Liver (tissue), 9 donors: ENCODE data around the gene ASAP2. TPM values are rescaled to one million over a fixed set of nuclear protein-coding genes. Genes with fewer than 3 reads are reported as not detected.

Experiments
- DNase-seq: peaks from one replicate; pipeline ENCODE4 v3.0.0-alpha.2; 2017; ENCODE audit warnings: low spot score
- H3K27ac ChIP-seq, 2 donors: one replicate each; pipeline ENCODE4 v1.7.0; 2013; ENCODE audit warnings: inconsistent platforms in 2 of 2, low read length in 2 of 2, control low read depth in 1 of 2, low read depth in 1 of 2, mild to moderate bottlenecking in 1 of 2
- H3K27me3 ChIP-seq, 4 donors: one replicate each; pipeline versions ENCODE4 v1.6.1 to v1.7.0; 2013; ENCODE audit warnings: low read length in 3 of 4, inconsistent platforms in 1 of 4, mild to moderate bottlenecking in 1 of 4, moderate library complexity in 1 of 4; ENCODE audit not compliant: control insufficient read depth in 4 of 4, insufficient read depth in 4 of 4
- H3K36me3 ChIP-seq, 4 donors: one replicate each; pipeline versions ENCODE4 v1.6.1 to v1.7.0; 2013; ENCODE audit warnings: low read length in 3 of 4, mild to moderate bottlenecking in 3 of 4, low read depth in 1 of 4, moderate library complexity in 1 of 4; ENCODE audit not compliant: control insufficient read depth in 4 of 4, insufficient read depth in 3 of 4
- H3K4me1 ChIP-seq, 4 donors: one replicate each; pipeline versions ENCODE4 v1.6.1 to v1.7.0; 2013; ENCODE audit warnings: low read length in 3 of 4, mild to moderate bottlenecking in 3 of 4, moderate library complexity in 1 of 4; ENCODE audit not compliant: control insufficient read depth in 4 of 4, insufficient read depth in 4 of 4
- H3K4me3 ChIP-seq, 3 donors: one replicate each; pipeline versions ENCODE4 v1.6.1 to v1.7.0; 2013; ENCODE audit warnings: low read length in 3 of 3, control low read depth in 1 of 3, low read depth in 1 of 3, mild to moderate bottlenecking in 1 of 3
- H3K9ac ChIP-seq, 2 donors: one replicate each; pipeline ENCODE4 v1.7.0; 2013; ENCODE audit warnings: low read length in 2 of 2, mild to moderate bottlenecking in 2 of 2, moderate library complexity in 2 of 2, control low read depth in 1 of 2, low read depth in 1 of 2
- H3K9me3 ChIP-seq, 4 donors: one replicate each; pipeline versions ENCODE4 v1.6.1 to v1.7.0; 2013; ENCODE audit warnings: low read length in 3 of 4; ENCODE audit not compliant: control insufficient read depth in 4 of 4
- FOXA2 ChIP-seq: IDR thresholded peaks from 2 replicates; pipeline ENCODE4 v1.6.1; 2016; ENCODE audit warnings: antibody characterized with exemption
- GABPA ChIP-seq, 2 donors: IDR thresholded peaks in 1 of 2; conservative IDR thresholded peaks in 1 of 2; 2 replicates each; pipeline ENCODE4 v1.6.1; 2016; ENCODE audit warnings: antibody characterized with exemption in 2 of 2, mild to moderate bottlenecking in 1 of 2, moderate library complexity in 1 of 2
- NR2F2 ChIP-seq: IDR thresholded peaks from 2 replicates; pipeline ENCODE4 v1.6.1; 2016; ENCODE audit warnings: antibody characterized with exemption
- RAD21 ChIP-seq, 2 donors: IDR thresholded peaks; 2 replicates each; pipeline ENCODE4 v1.6.1; 2016; ENCODE audit warnings: antibody characterized with exemption in 2 of 2, mild to moderate bottlenecking in 2 of 2
- RXRA ChIP-seq, 2 donors: IDR thresholded peaks; 2 replicates each; pipeline ENCODE4 v1.6.1; 2017 to 2018; ENCODE audit warnings: antibody characterized with exemption in 2 of 2, mild to moderate bottlenecking in 1 of 2
- WGBS: extraction: QIAGEN DNeasy Blood & Tissue Kit; methylation state at CpG from one replicate; pipeline ENCODE4 v1.1.7; 2013; 5-methylcytosine and 5-hydroxymethylcytosine counted together
- polyA plus RNA-seq, 2 donors: library from polyadenylated mRNA; stranded (reverse) in 1 of 2; unstranded in 1 of 2; fragments of 200-250 nt in 1 of 2; fragments of >200 nt in 1 of 2; fragmentation: Nextera tagmentation in 1 of 2; extraction: Ambion mirVana in 1 of 2; gene quantifications; one replicate each; pipeline versions ENCODE4 v1.2.1 to v1.2.3, GENCODE V29; 2013 to 2015
- total RNA-seq, 2 donors: library from RNA; depleted of rRNA; stranded (reverse); fragments of >200 nt; gene quantifications; one replicate each; pipeline ENCODE4 v1.2.3, GENCODE V29; 2014
- TF ChIP-seq, protein P1 (sequence below): fragments of 150-350 bp; IDR thresholded peaks from 2 replicates; pipeline ENCODE4 v1.5.1; 2017; ENCODE audit warnings: improper control_type of control experiment, low read depth, low read length; ENCODE audit not compliant: missing input control
- TF ChIP-seq, protein P2 (sequence below): IDR thresholded peaks from 2 replicates; pipeline ENCODE4 v1.6.1; 2016; ENCODE audit warnings: antibody characterized with exemption, mild to moderate bottlenecking
- donor health status: healthy.
- donor health status: healthy.
- donor health status: healthy.
- donor health status: healthy.
- donor health status: healthy.

ASAP2 gene
- total RNA-seq (1 to 10 TPM; 3.5 to 5.9 TPM), polyA plus RNA-seq (1 to 10 TPM in 1 of 2 donors, under 1 TPM in 1; 0.36 to 1.6 TPM)

DNA sequence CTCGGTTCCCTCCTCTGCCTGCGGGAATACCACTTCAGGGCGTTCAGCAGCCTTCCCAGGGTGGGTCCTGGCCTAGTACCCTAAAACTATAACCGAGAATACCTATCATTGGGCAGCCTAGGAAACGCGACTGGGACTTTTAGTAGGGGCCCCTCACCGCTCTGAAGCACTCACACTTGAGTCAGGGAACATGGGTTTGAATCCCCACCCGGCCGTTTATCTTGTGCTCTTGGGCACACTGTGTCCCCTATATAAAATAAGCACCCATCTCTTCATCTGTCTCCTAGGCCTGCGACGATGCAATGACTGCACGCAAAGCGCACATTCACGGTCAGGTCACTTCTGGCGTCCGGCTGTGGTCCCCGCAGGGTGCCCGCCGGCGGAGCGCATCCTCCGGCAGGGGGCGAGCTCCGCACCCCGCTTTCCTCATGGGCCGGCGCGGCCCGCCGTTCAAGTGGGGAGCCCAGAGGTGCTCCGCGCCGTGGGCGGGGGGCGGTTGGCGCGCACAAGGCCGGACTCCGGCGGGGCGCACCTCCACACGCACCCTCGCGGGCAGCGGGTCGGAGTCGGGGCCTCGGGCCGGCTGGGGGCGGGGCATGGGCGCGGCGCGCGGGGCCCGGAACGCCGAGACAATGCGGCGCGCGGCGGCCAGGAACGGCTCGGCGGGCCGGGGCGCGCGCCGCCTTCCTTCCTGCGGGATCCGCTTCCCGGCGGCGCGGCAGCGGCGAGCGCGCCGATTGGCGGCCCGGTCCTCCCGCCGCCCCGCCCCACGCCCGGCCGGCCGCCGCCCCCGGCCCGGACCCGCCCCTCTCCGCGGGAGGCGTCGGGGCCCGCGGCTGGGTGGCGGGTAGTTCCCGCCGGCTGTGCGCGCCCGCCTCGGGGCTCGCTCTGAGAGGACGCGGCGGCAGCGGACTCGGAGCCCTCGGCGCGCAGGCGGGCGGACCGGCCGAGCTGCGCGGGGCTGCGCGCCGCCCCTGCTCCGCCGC lies at the start of gene ASAP2:
TSS of gene ASAP2 (plus strand) at position 850 of the 986 bp plus-strand sequence. CDS start 293 bp downstream, outside the sequence.
- Histone ChIP-seq H3K4me3 (peak within 1 kb of the TSS; percentile 54 to 96 (median 70)), H3K9ac (no peak within 1 kb of the TSS), H3K9me3 (no peaks in the 10 kb centered on the region), H3K27ac (peak within 1 kb of the TSS; percentile 25 to 63), H3K4me1 (peaks cover 7 to 25% (median 18%) of the 10 kb centered on the region in 4 donors), H3K36me3 (no peaks in the 10 kb centered on the region), H3K27me3 (peaks cover 0 to 2% (median 0%) of the 10 kb centered on the region in 4 donors)
- WGBS, result 3% methylated on average over 127 of the region's 128 CpGs
- TF ChIP-seq, protein P1, sequence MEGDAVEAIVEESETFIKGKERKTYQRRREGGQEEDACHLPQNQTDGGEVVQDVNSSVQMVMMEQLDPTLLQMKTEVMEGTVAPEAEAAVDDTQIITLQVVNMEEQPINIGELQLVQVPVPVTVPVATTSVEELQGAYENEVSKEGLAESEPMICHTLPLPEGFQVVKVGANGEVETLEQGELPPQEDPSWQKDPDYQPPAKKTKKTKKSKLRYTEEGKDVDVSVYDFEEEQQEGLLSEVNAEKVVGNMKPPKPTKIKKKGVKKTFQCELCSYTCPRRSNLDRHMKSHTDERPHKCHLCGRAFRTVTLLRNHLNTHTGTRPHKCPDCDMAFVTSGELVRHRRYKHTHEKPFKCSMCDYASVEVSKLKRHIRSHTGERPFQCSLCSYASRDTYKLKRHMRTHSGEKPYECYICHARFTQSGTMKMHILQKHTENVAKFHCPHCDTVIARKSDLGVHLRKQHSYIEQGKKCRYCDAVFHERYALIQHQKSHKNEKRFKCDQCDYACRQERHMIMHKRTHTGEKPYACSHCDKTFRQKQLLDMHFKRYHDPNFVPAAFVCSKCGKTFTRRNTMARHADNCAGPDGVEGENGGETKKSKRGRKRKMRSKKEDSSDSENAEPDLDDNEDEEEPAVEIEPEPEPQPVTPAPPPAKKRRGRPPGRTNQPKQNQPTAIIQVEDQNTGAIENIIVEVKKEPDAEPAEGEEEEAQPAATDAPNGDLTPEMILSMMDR, result peak; percentile 65
- peak; percentile 49 to 69 for TF ChIP-seq RAD21 (IDR thresholded peaks at IDR 0.05)
- TF ChIP-seq NR2F2, result no peak
- peak; percentile 66 for DNase-seq

DNA sequence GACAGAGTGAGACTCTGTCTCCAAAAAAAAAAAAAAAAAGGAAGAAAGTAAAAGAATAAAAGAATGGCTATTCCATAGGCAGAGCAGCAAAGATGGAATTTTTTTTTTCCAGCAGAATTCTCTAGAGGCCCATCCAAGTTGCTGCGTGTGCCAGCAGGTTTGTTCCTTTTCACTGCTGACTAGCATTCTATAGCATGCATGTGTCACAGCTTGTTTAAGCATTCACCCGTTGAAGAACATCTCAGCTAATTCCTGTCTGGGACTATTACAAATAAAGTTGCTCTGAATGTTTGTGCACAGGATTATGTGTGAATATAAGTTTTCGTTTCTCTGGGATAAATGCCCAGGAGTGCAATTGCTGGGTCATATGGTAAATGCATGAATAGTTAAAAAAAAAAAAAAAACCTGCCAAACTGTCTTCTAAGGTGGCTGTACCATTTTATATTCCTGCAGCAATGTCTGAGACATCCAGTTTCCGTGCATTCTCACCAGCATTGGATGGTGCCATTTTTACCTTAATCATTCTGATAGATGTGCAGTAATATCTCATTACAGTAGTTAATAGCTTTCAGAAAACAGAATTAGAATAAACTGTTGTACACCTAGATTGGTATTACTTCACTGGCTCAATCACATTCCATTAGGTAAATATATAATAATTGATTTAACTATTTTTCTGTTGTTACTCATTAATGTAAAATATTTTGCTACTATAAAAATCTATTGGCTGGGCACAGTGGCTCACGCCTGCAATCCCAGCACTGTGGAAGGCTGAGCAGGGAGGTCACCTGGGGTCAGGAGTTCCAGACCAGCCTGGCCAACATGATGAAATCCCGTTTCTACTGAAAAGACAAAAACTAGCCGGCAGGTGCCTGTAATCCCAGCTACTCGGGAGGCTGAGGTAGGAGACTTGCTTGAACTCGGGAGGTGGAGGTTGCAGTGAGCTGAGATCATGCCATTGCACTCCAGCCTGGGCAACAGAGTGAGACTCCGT lies 47.5 kb upstream of the ASAP2 start:
- WGBS, result 75% methylated on average over 10 of the region's 10 CpGs
- no peaks in the 10 kb centered on the region for H3K9me3 ChIP-seq
- H3K9ac ChIP-seq, result no peak overlapping the region
- DNase-seq, result no peak
- H3K27me3 ChIP-seq, result no peaks in the 10 kb centered on the region
- H3K27ac ChIP-seq, result no peak overlapping the region
- no peaks in the 10 kb centered on the region for H3K36me3 ChIP-seq
- no peak for TF ChIP-seq FOXA2
- no peak for TF ChIP-seq GABPA (IDR thresholded peaks at IDR 0.05 in 1 of 2, conservative IDR thresholded peaks at IDR 0.05 in 1 of 2)
- peak in 1 of 2 donors; percentile 17 for TF ChIP-seq RXRA (IDR thresholded peaks at IDR 0.05)
- TF ChIP-seq, protein P1, result no peak
- TF ChIP-seq, protein P2, sequence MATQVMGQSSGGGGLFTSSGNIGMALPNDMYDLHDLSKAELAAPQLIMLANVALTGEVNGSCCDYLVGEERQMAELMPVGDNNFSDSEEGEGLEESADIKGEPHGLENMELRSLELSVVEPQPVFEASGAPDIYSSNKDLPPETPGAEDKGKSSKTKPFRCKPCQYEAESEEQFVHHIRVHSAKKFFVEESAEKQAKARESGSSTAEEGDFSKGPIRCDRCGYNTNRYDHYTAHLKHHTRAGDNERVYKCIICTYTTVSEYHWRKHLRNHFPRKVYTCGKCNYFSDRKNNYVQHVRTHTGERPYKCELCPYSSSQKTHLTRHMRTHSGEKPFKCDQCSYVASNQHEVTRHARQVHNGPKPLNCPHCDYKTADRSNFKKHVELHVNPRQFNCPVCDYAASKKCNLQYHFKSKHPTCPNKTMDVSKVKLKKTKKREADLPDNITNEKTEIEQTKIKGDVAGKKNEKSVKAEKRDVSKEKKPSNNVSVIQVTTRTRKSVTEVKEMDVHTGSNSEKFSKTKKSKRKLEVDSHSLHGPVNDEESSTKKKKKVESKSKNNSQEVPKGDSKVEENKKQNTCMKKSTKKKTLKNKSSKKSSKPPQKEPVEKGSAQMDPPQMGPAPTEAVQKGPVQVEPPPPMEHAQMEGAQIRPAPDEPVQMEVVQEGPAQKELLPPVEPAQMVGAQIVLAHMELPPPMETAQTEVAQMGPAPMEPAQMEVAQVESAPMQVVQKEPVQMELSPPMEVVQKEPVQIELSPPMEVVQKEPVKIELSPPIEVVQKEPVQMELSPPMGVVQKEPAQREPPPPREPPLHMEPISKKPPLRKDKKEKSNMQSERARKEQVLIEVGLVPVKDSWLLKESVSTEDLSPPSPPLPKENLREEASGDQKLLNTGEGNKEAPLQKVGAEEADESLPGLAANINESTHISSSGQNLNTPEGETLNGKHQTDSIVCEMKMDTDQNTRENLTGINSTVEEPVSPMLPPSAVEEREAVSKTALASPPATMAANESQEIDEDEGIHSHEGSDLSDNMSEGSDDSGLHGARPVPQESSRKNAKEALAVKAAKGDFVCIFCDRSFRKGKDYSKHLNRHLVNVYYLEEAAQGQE, result no peak
- H3K4me3 ChIP-seq, result no peak overlapping the region
- H3K4me1 ChIP-seq, result no peaks in the 10 kb centered on the region
